Activated B cell treated with CpG ODN at 0.5 μM for 24 hours (primary cell): Measurements from ENCODE around the gene ERGIC1. TPM values are rescaled to one million over a fixed set of nuclear protein-coding genes. Genes with fewer than 3 reads are reported as not detected.

Experiments
- ATAC-seq: fragments of 200-7000 bp; cut with Tn5 transposase; one replicate; pipeline ENCODE4 v1.10.0; 2021; ENCODE audit warnings: low read depth, mild to moderate bottlenecking, moderate library complexity
- CTCF ChIA-PET: fragments of 350-600 bp; sonication (Branson Sonifier 250); formaldehyde crosslinking; loops from one replicate; lab custom pipeline; 2021; ENCODE audit warnings: antibody characterized with exemption; lab: Charles Lee
- POLR2A ChIA-PET: fragments of 350-600 bp; sonication (Branson Sonifier 250); formaldehyde crosslinking; loops from one replicate; lab custom pipeline; 2021; ENCODE audit warnings: antibody characterized with exemption; lab: Charles Lee
- DNase-seq: peaks from one replicate; pipeline ENCODE4 v3.0.0; 2022
- H3K27ac Mint-ChIP-seq: one replicate; pipeline ENCODE4 v1.8.0; 2020; ENCODE audit warnings: mixed read lengths
- H3K27me3 Mint-ChIP-seq: one replicate; pipeline ENCODE4 v1.8.0; 2021; ENCODE audit warnings: mixed read lengths
- H3K36me3 Mint-ChIP-seq: one replicate; pipeline ENCODE4 v1.8.0; 2021; ENCODE audit warnings: low read depth, mixed read lengths
- H3K4me1 Mint-ChIP-seq: one replicate; pipeline ENCODE4 v1.8.0; 2021; ENCODE audit warnings: mixed read lengths
- H3K4me3 Mint-ChIP-seq: one replicate; pipeline ENCODE4 v1.8.0; 2020; ENCODE audit warnings: mild to moderate bottlenecking, mixed read lengths
- H3K9me3 Mint-ChIP-seq: one replicate; pipeline ENCODE4 v1.8.0; 2020; ENCODE audit warnings: mixed read lengths
- CTCF ChIP-seq: fragments of 200-600 bp; IDR thresholded peaks from one replicate; pipeline ENCODE4 v1.8.0; 2022; ENCODE audit warnings: antibody characterized with exemption, mild to moderate bottlenecking
- intact Hi-C: fragments of 100-400 bp; cut with micrococcal nuclease; formaldehyde crosslinking; loops from one replicate; pipeline ENCODE4 v1.15.1; 2024
- total RNA-seq: library from RNA; stranded (reverse); gene quantifications from 2 replicates; pipeline ENCODE4 v1.2.3, GENCODE V29; 2022

ERGIC1 gene
- total RNA-seq, 1 donor from 2014 or later = 72.5 TPM

- TF ChIP-seq CTCF = no peak
- Mint-ChIP-seq H3K4me1 (peaks cover 13% of the 10 kb centered on the region), H3K27ac (no peak overlapping the region), H3K27me3 (no peaks in the 10 kb centered on the region), H3K36me3 (peaks cover 81% of the 10 kb centered on the region), H3K9me3 (no peaks in the 10 kb centered on the region), H3K4me3 (no peak overlapping the region)
- ChIA-PET CTCF (no interaction called here), POLR2A (no interaction called here)
- ATAC-seq (no peak), DNase-seq (no peak)
- intact Hi-C loops = loop anchor here (5.0 kb wide), 1 partner anchor 37 kb away; no protein-coding TSS in a partner anchor
Observed at GRCh38 chr5:172919525-172920446, 85.7 kb downstream of the ERGIC1 start.

- Mint-ChIP-seq H3K27ac (no peak overlapping the region), H3K36me3 (peaks cover 78% of the 10 kb centered on the region), H3K27me3 (no peaks in the 10 kb centered on the region), H3K9me3 (no peaks in the 10 kb centered on the region), H3K4me3 (no peak overlapping the region), H3K4me1 (peaks cover 13% of the 10 kb centered on the region)
- POLR2A ChIA-PET = no interaction called here
- ATAC-seq (no peak), DNase-seq (no peak)
- no peak for TF ChIP-seq CTCF
- intact Hi-C loops = no loop called here
- CTCF ChIA-PET = no interaction called here
Observed at GRCh38 chr5:172920447-172920849, 86.4 kb downstream of the ERGIC1 start.

DNA sequence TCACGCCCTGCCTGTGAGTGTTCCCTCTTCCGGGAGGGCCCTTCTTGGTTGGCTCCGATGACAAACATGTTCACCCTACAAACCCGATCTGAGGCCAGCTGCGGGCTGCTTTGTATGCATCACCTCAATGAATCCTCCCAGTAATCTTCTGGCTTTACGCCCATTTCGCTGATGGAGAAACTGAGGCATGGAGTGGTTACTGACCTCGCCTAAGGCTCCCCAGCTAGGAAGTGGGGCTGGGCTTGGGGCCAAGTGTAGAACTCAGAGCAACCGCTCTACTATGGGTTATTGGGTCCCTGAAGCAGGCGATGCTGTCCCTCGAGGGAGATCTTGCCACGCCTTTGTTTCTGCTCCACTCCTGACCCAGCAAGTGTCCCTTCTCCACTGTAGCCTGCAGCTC, 86.9 kb downstream of the ERGIC1 start:
- no peaks in the 10 kb centered on the region for H3K27me3 Mint-ChIP-seq
- POLR2A ChIA-PET = no interaction called here
- no peak overlapping the region for H3K4me3 Mint-ChIP-seq
- no peaks in the 10 kb centered on the region for H3K9me3 Mint-ChIP-seq
- no peak for DNase-seq
- no peak overlapping the region for H3K27ac Mint-ChIP-seq
- no peak for ATAC-seq
- intact Hi-C loops = no loop called here
- TF ChIP-seq CTCF = no peak
- CTCF ChIA-PET = no interaction called here
- peaks cover 13% of the 10 kb centered on the region for H3K4me1 Mint-ChIP-seq
- peaks cover 75% of the 10 kb centered on the region for H3K36me3 Mint-ChIP-seq

- no peaks in the 10 kb centered on the region for H3K9me3 Mint-ChIP-seq
- ChIA-PET POLR2A (no interaction called here), CTCF (interaction anchor here (1.3 kb wide), 1 partner anchor 207 kb away, joined by 5 read pairs; no protein-coding TSS in a partner anchor)
- peaks cover 13% of the 10 kb centered on the region for H3K4me1 Mint-ChIP-seq
- H3K27ac Mint-ChIP-seq = no peak overlapping the region
- peaks cover 75% of the 10 kb centered on the region for H3K36me3 Mint-ChIP-seq
- DNase-seq (no peak), ATAC-seq (no peak)
- intact Hi-C loops = no loop called here
- no peak for TF ChIP-seq CTCF
- no peak overlapping the region for H3K4me3 Mint-ChIP-seq
- H3K27me3 Mint-ChIP-seq = no peaks in the 10 kb centered on the region
Observed at GRCh38 chr5:172921906-172922305, 87.9 kb downstream of the ERGIC1 start.

GRCh38 chr5:172923539-172923938, 89.5 kb downstream of the ERGIC1 start:
- peaks cover 79% of the 10 kb centered on the region for H3K36me3 Mint-ChIP-seq
- ChIA-PET POLR2A (interaction anchor here (0.9 kb wide), 1 partner anchor 153 kb away, joined by 3 read pairs; the partner anchor contains the start of gene DUSP1), CTCF (no interaction called here)
- no peaks in the 10 kb centered on the region for H3K27me3 Mint-ChIP-seq
- ATAC-seq = no peak
- TF ChIP-seq CTCF = no peak
- no peak overlapping the region for H3K27ac Mint-ChIP-seq
- intact Hi-C loops = no loop called here
- H3K4me1 Mint-ChIP-seq = peaks cover 8% of the 10 kb centered on the region
- no peak overlapping the region for H3K4me3 Mint-ChIP-seq
- no peaks in the 10 kb centered on the region for H3K9me3 Mint-ChIP-seq
- no peak for DNase-seq
